ENCODE results near the gene P2RX3. TPM values are rescaled to one million over a fixed set of nuclear protein-coding genes. Genes with fewer than 3 reads are reported as not detected.

P2RX3 gene
- total and polyA plus RNA-seq, 10 of the 15 experiments (the other 5 are each of a cell fraction or from before 2014, with no cell fraction given), result 0.05 to 0.12 TPM; not detected in 8

DNA sequence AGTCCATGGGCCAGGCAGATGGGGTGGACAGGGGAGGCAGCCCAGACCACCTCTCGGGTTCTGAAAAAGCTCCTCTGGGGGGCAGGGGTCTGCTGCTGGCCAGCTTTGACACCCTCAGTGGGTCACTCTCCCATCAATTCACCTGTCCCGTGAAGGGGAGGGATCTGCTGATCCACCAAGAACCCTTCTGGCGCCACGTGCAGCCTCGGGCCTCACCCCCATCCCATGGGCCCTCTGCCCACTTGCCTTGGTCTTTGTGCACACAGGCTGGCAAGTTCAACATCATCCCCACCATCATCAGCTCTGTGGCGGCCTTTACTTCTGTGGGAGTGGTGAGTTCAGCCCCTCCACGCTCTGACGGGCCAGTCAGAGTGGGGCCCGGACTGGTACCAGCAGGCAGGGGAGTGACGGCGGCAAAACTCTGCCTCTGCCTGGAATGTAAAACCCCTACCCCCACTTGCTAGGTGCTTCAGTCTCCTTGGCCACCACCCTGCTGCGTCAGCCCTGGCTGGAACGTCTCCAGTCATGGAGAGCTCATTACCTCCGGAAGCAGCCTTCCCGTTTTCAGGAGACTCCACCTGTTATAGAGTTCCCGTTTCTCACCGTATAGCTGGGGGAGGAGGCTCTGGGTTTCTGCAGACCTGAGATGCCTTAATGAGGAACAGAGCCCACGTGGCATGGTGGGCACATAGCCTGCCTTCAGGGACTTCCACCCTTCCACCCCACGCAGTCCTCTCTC, 30.1 kb downstream of the P2RX3 start:
- H3K9ac ChIP-seq (ENCODE audit: control insufficient read depth, insufficient read depth, low read length), result no peak overlapping the region
- ATAC-seq (no peak), DNase-seq (ENCODE audit: low read depth, low spot score) (no peak), FAIRE-seq (no peak)
- ChIA-PET POLR2A (no interaction called here), RAD21 (ENCODE audit: unreplicated experiment) (no interaction called here), SMC1A (ENCODE audit: uncharacterized antibody, unreplicated experiment) (no interaction called here), CTCF (interaction anchor here (1.1 kb wide), 1 partner anchor 72 kb away, joined by 3 read pairs; no protein-coding TSS in a partner anchor)
- in situ Hi-C loops (cut with MboI) (no loop called here), intact Hi-C loops (cut with micrococcal nuclease; ENCODE audit: unreplicated experiment) (no loop called here)
- H2AFZ ChIP-seq (ENCODE audit: control insufficient read depth, low read depth, low read length), result no peak overlapping the region
- H3K4me1 ChIP-seq (ENCODE audit: control insufficient read depth, insufficient read depth, low read length), result no peaks in the 10 kb centered on the region
- H4K20me1 ChIP-seq (ENCODE audit: control insufficient read depth, insufficient read depth), result no peaks in the 10 kb centered on the region
- no peak overlapping the region for H3K4me2 ChIP-seq (ENCODE audit: control insufficient read depth, insufficient read depth)
- WGBS (ENCODE audit: insufficient coverage, insufficient replicate concordance, low lambda C conversion rate, missing lambda C conversion rate), result 34% methylated on average over 19 of the region's 19 CpGs
- H3K27ac ChIP-seq (ENCODE audit: control insufficient read depth, insufficient read depth), result no peak overlapping the region
- TF ChIP-seq BMI1 (IDR thresholded peaks at IDR 0.05; ENCODE audit: borderline replicate concordance), result no peak
- TF ChIP-seq, protein P1, sequence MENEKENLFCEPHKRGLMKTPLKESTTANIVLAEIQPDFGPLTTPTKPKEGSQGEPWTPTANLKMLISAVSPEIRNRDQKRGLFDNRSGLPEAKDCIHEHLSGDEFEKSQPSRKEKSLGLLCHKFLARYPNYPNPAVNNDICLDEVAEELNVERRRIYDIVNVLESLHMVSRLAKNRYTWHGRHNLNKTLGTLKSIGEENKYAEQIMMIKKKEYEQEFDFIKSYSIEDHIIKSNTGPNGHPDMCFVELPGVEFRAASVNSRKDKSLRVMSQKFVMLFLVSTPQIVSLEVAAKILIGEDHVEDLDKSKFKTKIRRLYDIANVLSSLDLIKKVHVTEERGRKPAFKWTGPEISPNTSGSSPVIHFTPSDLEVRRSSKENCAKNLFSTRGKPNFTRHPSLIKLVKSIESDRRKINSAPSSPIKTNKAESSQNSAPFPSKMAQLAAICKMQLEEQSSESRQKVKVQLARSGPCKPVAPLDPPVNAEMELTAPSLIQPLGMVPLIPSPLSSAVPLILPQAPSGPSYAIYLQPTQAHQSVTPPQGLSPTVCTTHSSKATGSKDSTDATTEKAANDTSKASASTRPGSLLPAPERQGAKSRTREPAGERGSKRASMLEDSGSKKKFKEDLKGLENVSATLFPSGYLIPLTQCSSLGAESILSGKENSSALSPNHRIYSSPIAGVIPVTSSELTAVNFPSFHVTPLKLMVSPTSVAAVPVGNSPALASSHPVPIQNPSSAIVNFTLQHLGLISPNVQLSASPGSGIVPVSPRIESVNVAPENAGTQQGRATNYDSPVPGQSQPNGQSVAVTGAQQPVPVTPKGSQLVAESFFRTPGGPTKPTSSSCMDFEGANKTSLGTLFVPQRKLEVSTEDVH (IDR thresholded peaks at IDR 0.05; ENCODE audit: low read depth, partially characterized antibody), result no peak
- no peaks in the 10 kb centered on the region; a peak in 1 of 4 replicates for H3K27me3 ChIP-seq (replicated peaks in 1 of 2; ENCODE audit: control insufficient read depth in 2 of 2, insufficient read depth in 2 of 2, low read length in 1 of 2)
- BruUV-seq (replicated peaks), result no TSS peak
- no peaks in the 10 kb centered on the region for H3K36me3 ChIP-seq (ENCODE audit: control insufficient read depth in 2 of 2, insufficient read depth in 2 of 2, low read length in 1 of 2)
- no peaks in the 10 kb centered on the region for H3K79me2 ChIP-seq (ENCODE audit: control insufficient read depth, insufficient read depth, low read length)
- no peak overlapping the region for H3K4me3 ChIP-seq
- no peaks in the 10 kb centered on the region for H3K9me3 ChIP-seq (replicated peaks; ENCODE audit: control insufficient read depth, insufficient read depth, low read length)

DNA sequence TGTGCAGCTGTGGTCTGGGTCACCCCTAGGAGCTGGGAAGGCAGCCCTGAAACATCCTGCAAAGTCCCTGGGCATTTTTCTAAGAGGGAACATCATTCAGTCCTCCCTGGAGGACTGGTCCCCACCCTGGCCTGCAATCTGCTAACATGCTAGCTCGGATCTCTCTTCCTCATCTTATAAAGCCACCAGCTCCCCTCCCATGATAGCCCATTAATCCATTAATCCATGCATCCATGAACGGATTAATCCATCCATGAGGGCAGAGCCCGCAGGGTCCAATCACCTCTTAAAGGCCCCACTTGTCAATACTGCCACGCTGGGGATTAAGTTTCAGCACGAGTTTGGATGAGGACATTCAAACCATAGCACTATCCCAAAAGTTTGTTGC, 30.7 kb downstream of the P2RX3 start:
- DNase-seq (ENCODE audit: low read depth, low spot score) (no peak), FAIRE-seq (no peak), ATAC-seq (no peak)
- Histone ChIP-seq H3K4me3 (no peak overlapping the region), H3K4me2 (ENCODE audit: control insufficient read depth, insufficient read depth) (no peak overlapping the region), H3K27ac (ENCODE audit: control insufficient read depth, insufficient read depth) (no peak overlapping the region), H4K20me1 (ENCODE audit: control insufficient read depth, insufficient read depth) (no peaks in the 10 kb centered on the region), H3K36me3 (ENCODE audit: control insufficient read depth in 2 of 2, insufficient read depth in 2 of 2, low read length in 1 of 2) (no peaks in the 10 kb centered on the region), H3K27me3 (replicated peaks in 1 of 2; ENCODE audit: control insufficient read depth in 2 of 2, insufficient read depth in 2 of 2, low read length in 1 of 2) (no peaks in the 10 kb centered on the region; a peak in 1 of 4 replicates), H3K79me2 (ENCODE audit: control insufficient read depth, insufficient read depth, low read length) (no peaks in the 10 kb centered on the region), H3K4me1 (ENCODE audit: control insufficient read depth, insufficient read depth, low read length) (no peaks in the 10 kb centered on the region), H2AFZ (ENCODE audit: control insufficient read depth, low read depth, low read length) (no peak overlapping the region), H3K9ac (ENCODE audit: control insufficient read depth, insufficient read depth, low read length) (no peak overlapping the region), H3K9me3 (replicated peaks; ENCODE audit: control insufficient read depth, insufficient read depth, low read length) (no peaks in the 10 kb centered on the region)
- BruUV-seq (replicated peaks), result no TSS peak
- in situ Hi-C loops (cut with MboI), result no loop called here
- intact Hi-C loops (cut with micrococcal nuclease; ENCODE audit: unreplicated experiment), result no loop called here
- WGBS (ENCODE audit: insufficient coverage, insufficient replicate concordance, low lambda C conversion rate, missing lambda C conversion rate), result 2% methylated on average over 5 of the region's 5 CpGs
- ChIA-PET SMC1A (ENCODE audit: uncharacterized antibody, unreplicated experiment) (no interaction called here), RAD21 (ENCODE audit: unreplicated experiment) (no interaction called here), POLR2A (no interaction called here), CTCF (interaction anchor here (1.1 kb wide), 1 partner anchor 71 kb away, joined by 3 read pairs; no protein-coding TSS in a partner anchor)
- TF ChIP-seq, protein P2, sequence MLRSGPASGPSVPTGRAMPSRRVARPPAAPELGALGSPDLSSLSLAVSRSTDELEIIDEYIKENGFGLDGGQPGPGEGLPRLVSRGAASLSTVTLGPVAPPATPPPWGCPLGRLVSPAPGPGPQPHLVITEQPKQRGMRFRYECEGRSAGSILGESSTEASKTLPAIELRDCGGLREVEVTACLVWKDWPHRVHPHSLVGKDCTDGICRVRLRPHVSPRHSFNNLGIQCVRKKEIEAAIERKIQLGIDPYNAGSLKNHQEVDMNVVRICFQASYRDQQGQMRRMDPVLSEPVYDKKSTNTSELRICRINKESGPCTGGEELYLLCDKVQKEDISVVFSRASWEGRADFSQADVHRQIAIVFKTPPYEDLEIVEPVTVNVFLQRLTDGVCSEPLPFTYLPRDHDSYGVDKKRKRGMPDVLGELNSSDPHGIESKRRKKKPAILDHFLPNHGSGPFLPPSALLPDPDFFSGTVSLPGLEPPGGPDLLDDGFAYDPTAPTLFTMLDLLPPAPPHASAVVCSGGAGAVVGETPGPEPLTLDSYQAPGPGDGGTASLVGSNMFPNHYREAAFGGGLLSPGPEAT (IDR thresholded peaks at IDR 0.05; ENCODE audit: low read depth), result no peak
- no peak for TF ChIP-seq NFYB (IDR thresholded peaks at IDR 0.05; ENCODE audit: insufficient read depth, low read depth, low read length)
- no peak for TF ChIP-seq TCF7 (IDR thresholded peaks at IDR 0.05; ENCODE audit: borderline replicate concordance)
- no peak for TF ChIP-seq NR2C2 (IDR thresholded peaks at IDR 0.05; ENCODE audit: borderline replicate concordance, control insufficient read depth, insufficient read length, low read depth)
- TF ChIP-seq PAX8 (IDR thresholded peaks at IDR 0.05), result no peak
- TF ChIP-seq RB1 (IDR thresholded peaks at IDR 0.05; ENCODE audit: borderline replicate concordance), result no peak
- no peak for TF ChIP-seq POU2F2 (IDR thresholded peaks at IDR 0.05; ENCODE audit: borderline replicate concordance, low read depth, low read length)
- TF ChIP-seq NR2F1 (conservative IDR thresholded peaks at IDR 0.05), result no peak
- TF ChIP-seq SUZ12 (IDR thresholded peaks at IDR 0.05; ENCODE audit: unreplicated experiment), result no peak
- TF ChIP-seq ESRRA (IDR thresholded peaks at IDR 0.05; ENCODE audit: low read length), result no peak
- TF ChIP-seq ATF7 (IDR thresholded peaks at IDR 0.05; ENCODE audit: low read depth), result no peak
